NCI-H748 treated with DMSO at 0.1 percent for 48 hours (cell line): ENCODE measurements around the gene SLC16A11.
"Not testable (repeated sequence)": the region's sequence is repeated elsewhere in the genome, so short reads cannot be mapped to it uniquely, and the experiment has no call there.

Source experiments
- DNase-seq: peaks from one replicate; lab custom pipeline; 2025; lab: John Stamatoyannopoulos, UW

The SLC16A11 gene, protein sequence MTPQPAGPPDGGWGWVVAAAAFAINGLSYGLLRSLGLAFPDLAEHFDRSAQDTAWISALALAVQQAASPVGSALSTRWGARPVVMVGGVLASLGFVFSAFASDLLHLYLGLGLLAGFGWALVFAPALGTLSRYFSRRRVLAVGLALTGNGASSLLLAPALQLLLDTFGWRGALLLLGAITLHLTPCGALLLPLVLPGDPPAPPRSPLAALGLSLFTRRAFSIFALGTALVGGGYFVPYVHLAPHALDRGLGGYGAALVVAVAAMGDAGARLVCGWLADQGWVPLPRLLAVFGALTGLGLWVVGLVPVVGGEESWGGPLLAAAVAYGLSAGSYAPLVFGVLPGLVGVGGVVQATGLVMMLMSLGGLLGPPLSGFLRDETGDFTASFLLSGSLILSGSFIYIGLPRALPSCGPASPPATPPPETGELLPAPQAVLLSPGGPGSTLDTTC

DNA sequence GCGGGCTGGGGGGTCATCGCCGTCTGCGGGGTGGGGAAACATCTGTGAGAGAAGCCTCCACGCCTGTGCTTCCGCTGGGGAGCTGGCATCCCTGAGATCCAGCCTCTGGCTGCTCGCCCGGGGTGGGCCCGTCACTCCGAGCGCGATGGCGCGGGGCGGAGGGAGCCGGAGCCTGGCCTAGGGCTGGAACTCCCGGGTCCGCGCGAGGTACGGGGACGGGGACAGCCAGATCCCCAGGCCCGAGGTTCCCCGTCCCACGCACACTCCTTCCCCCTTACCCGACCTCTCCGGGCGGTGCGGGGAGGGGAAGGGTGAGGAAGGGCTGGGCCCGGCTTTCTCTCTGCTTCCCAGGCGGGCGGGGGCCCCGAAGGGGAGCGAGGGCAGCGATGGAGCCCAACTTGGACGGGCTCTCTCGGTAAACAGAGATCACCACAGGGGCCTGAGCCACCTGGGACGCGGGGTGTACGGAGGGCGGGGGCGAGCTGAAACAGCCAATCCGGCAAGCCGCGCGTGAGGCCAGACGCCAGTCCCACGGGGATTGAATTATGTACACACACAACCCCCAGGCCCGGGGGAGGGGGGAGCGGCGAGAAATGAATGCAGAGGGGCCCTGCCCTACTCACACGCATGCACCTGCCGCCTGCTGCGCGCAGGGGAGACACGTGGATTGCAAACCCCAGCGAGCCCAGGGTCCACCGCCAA lies at the start of gene SLC16A11:
SLC16A11 (minus strand) TSS at position 596 of the 702 bp plus-strand sequence; CDS start at position 17, 579 bp downstream.
- peak; percentile 36 for DNase-seq

DNA sequence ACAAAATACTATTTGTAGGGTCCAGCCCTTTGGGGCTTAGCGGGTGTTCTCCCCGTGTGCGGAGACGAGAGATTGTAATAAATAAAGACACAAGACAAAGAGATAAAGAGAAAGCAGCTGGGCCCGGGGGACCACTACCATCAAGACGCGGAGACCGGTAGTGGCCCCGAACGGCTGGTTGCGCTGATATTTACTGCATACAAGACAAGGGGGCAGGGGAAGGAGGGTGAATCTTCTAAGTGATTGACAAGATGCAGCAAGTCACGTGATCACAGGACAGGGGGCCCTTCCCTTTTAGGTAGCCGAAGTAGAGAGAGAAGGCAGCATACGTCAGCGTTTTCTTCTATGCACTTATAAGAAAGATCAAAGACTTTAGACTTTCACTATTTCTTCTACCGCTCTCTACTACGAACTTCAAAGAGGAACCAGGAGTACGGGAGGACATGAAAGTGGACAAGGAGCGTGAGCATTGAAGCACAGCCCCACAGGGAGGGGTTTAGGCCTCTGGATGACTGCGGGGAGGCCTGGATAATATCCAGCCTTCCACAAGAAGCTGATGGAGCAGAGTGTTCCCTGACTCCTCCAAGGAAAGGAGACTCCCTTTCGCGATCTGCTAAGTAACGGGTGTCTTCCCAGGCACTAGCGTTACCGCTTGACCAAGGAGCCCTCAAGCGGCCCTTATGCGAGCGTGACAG lies 47.6 kb upstream of the SLC16A11 start:
- DNase-seq = not testable (repeated sequence)

DNA sequence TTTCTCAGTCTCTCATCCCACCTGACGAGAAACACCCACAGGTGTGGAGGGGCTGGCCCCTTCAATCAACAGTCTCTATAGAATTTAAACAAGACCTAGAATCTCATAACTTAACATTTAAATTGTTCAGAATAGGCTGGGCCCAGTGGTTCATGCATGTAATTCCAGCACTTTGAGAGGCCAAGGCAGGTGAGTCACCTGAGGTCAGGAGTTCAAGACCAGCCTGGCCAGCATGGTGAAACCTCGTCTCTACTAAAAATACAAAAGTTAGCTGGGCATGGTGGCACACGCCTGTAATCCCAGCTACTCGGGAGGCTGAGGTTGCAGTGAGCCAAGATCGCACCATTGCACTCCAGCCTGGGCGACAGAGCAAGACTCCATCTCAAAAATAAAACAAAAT lies 45.7 kb upstream of the SLC16A11 start:
- not testable (repeated sequence) for DNase-seq

DNA sequence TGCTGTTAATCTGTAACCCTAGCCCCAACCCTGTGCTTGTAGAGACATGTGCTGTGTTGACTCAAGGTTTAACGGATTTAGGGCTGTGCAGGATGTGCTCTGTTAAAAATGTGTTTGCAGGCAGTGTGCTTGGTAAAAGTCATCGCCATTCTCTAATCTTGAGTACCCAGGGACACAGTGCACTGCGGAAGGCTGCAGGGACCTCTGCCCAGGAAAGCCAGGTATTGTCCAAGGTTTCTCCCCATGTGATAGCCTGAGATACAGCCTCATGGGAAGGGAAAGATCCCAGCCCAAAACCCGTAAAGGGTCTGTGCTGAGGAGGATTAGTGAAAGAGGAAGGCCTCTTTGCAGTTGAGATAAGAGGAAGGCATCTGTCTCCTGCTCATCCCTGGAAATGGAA lies 44.5 kb upstream of the SLC16A11 start:
- not testable (repeated sequence) for DNase-seq

DNA sequence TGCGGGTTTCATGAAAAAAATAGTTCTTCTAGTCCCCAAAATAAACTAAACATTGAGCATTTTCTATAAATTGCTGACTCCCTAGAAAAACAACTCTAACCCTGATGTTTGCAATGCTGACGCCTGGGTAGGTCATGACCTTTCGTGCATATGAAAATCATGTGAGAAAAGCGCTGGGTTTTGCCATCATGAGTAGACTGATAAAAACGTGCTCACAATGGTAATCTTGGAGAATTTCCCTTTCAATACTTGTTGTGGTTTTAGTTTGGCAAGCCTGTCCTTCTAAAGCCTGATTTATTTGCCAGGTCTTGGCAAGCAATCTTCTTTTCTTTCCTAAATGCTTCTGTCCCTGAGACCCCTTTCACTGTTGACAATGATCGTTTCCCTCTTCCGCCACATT lies 40.2 kb upstream of the SLC16A11 start:
- no peak for DNase-seq

DNA sequence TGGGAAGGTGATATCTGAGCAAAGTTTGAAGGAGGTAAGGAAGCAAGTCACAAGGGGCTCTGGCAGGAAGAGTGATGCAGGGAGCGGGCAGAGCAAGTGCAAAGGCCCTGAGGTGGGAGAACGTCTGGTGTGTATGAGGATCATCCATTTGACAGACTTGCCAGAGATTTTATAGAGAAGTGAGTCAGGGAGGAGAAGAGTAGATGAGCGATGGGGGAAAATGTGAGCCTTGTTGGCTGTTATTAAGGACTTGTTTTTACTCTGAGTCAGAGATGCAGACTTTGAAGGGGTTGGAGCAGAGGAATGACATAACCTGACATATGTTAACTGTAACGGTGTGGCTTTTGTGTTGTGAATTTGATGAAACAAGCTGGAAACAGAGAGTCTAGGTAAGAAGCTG lies 39.7 kb upstream of the SLC16A11 start:
- no peak for DNase-seq

DNA sequence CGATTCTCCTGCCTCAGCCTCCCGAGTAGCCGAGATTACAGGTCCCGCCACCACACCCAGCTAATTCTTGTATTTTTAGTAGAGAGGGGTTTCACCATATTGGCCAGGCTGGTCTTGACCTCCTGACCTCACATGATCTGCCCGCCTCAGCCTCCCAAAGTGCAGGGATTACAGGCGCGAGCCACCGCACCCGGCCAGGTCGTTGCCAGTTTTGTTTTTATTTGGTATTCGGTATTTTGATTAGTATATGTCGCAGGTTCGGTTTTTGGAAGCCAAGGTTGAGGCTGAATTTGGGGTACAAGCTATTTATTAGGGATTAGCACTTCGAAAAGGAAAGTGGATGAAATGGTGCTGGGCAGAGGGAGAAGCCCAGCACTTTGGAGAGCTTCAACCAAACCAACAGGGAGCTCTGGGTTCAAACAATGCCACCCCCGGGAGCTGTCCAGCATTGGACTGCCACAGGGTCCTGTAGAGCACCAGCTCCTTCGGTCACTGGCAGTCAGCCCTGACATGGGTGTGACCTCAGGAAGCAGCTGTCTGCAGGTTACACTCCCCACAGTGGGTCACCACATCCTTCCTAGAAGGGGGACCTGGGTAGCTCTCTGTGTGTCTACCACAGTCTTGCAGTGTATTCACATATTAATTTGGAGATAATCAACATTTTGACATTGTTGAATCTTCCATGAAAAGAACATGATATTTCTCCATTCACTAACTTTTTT lies 37.6 kb upstream of the SLC16A11 start:
- DNase-seq = no peak

DNA sequence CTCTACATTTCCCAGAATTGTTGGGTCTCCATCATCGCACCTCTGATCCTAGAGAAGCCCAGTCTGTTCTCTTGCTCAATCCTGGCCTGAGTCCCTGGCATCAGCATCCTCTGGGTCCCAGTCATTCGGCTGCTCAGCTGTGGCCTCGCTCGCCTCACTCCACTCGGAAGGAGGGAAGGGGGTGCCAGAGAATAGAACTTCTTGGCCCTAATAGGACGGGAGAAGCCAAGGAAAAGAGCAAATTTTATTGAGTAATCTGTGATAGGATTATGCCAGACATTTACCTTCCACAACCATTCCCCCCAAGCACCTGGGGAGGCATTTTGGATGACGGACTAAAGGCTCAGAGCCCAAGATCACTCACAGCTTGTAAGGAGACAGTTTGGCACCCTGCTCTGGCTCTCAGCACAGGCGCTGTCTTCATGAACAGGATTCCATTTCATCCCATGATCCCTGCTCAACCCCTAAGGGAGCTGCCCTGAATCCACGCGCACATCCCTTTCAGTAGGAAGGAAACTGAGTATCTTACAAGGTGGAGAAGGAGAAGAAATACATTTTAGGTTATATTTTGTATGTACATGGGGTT lies 36.7 kb upstream of the SLC16A11 start:
- no peak for DNase-seq

DNA sequence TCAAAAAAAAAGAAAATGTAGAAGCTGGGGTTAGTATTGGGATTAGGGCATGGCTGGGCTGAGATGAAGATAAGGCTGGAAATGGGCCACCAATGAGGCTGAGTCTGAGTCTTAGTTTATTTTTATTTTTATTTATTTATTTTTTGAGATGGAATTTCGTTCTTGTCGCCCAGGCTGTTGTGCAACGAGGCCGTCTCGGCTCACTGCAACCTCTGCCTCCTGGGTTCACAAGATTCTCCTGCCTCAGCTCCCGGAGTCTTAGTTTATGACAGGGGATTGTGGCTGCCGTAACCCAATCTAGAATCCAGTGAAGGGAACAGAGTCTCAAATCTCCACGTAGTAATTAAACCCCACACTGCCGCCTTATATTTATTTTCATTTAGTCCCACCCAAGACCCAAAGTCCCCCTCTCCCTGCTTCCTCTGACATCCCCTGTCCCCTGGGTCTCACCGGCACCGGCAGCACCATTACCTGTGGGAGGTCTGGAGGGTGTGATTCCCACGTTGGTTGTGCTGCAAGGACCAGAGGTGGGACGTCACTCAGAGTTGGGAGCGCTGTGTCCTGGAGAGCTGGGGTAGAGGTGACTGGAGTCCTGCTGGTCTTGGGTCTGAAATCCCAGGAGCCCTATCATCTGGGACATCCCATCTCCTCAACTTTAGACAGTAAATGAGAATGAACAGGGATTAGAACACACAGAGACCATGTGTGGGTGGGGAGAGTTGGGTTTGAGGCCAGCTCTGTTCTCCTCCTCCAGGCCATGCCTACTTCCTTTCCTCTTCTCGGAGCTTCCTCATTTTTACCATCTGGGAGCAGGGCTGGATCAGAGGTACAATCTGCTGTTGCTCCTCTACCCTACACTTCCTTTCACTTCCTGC lies 35.9 kb upstream of the SLC16A11 start, which contains the start of gene CLEC10A:
CLEC10A (minus strand) TSS at position 671 of the 875 bp plus-strand sequence. CDS start 1,439 bp downstream, outside the sequence.
- DNase-seq = no peak

DNA sequence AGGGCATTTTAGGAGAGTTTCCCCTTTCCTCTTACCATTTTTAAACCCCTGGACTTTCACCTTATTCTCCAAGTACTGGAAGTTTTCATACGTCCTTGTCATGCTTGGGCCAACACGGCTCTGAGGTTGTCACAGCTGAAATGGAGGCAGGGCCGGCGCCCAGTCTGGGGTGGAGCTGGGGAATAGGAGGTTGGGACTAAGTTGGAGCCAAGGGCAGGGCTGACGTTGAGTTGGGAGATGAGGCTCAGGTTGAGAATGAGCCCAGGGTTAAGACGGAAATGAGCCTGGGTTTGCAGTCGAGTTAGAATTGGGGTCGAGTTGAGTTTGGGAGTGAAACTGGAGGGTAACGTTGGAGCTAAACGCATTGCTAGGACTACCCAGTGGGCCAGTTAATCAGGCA lies 34.8 kb upstream of the SLC16A11 start:
- DNase-seq = no peak

DNA sequence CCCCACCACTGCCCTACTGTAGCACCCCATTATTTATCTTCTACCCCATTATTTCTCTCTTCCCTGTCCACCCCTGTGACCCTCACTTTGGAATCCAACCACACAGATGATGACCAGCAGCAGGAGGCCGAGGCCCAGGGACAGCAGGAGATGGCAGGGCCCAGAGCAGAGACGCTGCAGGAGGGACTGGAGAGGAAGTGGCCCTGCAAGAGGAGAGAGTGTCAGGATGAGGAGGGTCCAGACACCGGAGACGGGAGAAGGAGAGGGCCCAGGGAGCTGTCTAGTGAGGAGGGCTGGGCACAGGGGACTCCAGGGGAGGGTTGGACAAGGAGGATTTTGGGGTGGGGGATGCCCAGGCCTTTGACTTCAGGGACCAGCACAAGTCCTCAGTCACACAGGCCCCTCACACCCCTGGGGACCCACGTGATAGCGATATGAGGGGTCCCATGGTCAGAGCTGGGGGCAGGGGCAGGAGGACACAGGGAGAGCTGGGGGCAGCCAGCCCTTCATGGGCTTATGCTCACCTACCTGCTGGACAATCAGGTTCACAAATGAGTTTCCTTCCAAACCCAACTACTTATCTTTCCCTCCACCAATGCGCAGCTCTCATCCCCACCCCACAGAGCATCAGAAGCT lies 34.1 kb upstream of the SLC16A11 start:
- DNase-seq = no peak

DNA sequence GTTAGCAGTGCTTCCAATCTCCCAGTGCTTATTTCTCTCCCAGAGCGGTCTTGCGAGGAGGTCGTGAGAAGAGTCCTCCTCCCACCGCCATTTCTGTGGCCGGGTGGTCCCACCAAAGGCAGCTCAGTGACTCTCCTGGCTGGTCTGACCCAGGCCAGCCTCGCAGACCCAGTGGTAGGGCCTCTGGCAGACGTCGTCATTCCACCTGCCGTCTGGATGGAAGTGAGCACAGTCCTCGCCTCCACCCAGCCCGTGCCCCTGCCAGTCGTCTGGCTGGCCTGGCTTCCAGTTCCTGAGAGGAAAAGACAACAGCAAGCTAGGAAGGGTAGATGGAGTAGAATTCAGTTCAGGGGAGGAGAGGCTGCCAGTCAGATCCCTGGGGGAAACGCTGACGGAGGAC lies 31.0 kb upstream of the SLC16A11 start:
- no peak for DNase-seq

DNA sequence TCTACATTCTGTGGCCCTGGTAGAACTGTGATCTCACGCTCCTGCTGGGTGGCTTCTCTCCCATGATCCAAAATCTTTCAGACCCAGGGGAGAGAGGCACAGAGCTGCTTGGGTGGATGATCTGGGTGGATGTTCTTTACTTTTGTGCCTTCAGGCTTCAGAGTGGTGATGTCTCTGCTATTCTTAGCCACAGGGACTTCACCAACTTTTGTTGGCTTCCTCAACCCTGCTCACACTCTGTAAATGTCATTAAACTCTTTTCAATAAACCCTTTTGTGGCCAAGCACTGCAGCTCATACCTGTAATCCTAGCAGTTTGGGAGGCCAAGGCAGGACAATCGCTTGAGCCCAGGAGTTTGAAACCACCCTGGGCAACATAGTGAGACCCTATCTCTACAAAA lies 28.5 kb upstream of the SLC16A11 start:
- no peak for DNase-seq

DNA sequence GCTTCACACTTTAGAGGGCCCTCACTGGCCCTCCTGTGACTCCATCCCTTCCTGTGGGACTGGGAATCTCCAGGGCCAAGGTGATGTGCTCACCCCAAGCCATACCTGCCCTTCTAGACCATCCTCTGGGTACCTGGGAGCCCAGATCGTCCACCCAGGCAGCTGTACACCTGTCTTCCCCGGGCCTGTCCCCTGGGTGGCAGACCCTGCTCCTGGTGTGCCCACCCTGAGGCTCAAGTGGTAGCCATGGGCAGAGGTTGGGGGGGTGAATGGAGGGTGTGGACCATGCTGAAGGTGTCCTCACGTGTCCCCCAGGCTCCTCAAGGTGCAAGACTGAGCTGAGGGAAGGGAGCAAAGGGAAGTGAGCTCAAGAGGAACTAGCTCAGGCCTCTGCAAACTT lies 26.8 kb upstream of the SLC16A11 start:
- no peak for DNase-seq

DNA sequence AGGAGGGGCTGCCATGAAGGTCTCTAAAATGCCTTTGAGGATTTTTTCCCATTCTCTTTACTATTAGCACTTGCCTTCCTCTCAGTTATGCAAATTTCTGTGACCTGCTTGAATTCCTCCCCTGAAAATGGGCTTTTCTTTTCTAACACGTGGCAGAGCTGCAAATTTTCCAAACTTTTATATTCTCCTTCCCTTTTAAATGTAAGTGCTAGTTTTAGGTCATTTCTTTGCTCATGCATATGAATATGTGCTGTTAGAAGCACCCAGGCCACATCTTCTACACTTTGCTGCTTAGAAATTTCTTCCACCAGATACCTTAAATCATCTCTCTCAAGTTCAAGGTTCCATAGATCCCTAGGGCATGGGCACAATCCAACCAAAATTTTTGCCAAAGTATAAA lies 24.4 kb upstream of the SLC16A11 start:
- DNase-seq = no peak

DNA sequence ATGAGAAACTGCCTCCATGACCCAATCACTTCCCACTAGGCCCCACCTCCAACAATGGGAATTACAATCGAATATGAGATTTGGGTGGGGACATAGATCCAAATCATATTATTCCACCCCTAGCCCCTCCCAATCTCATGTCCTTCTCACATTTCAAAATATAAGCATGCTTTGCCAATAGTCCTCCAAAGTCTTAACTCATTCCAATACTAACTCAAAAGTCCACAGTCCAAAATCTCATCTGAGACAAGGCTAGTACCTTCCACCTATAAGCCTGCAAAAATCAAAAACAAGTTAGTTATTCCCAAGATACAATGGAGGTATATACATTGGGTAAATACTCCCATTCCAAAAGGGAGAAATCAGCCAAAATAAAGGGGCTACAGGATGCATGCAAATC lies 23.3 kb upstream of the SLC16A11 start:
- DNase-seq = no peak

DNA sequence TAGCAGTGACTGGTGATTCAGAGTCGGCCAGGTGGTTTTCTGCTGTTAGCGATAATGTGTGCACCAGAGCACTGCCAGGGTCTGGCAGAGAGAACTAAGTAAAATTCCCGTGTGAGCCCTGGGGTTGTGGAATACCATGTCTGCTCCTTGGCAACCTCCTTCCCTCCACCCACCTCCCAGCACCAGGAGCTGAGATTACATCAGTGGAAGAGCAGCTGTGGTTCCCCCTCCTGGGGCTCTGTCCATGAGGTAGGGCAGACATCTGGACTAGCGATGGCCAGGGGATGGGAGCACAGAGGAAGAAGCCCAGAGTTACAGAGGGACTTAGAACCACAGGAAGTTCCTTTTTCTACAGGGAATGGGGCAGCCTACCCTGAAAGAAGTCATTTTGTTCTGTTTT lies 20.4 kb upstream of the SLC16A11 start:
- no peak for DNase-seq

DNA sequence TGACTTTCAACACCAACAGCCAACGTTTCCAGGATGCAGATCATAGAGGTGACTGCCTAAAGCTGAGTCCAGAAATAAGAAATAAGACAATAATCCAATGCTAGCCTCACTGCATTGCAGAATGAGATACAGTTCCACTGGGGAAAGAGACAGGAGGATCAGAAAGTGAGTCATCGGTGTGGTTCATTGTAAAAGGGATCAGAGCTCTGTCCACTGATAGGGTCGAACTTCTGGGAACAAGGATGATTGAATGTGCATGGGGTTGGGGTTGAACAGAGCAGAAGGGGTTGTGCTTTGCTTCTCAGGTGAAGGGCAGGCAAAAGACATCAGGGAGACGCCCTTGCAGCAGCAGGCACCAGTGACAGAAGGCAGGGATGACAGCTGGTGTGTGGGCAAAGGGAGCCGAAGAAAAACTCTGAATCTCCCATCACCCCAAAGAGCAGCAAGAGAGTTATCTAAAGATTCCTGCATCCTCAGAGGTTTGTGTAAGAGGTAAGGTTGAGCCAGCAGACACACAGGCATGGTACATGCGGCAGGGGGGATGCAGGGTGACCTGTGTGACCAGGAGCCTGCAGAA lies 19.7 kb upstream of the SLC16A11 start:
- no peak for DNase-seq

DNA sequence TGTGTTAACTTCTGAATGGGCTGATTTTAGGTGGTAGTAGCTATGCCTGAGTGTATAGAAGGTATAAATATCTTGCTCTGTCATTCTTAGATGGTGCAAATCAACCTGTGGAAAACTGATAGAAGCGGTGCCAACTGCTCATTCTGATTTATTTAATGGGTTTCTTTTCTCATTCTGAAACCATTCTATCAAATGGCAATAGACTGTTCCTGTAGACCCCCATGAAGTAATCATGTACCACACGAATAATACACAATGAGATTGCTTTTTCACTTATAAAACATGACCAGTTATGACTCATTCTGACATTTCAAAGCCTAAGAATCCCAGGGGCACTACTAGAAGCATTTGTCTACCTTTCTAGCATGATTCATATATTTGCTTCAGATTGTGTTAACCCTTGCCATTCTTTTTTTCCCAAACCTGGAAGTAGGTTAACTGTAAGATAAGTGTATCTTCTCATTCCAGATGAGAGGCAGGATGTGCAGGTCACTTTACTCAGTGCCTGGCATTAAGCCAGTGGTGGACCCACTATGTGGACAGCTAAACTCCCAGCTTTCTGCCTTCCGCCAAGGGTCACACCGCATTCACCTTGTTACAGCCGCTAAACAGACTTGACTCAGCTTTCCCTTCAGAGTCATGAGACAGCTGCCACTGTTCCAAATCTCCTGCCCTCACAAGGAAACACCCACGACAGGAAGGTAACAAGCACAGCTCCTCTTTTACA lies 16.4 kb upstream of the SLC16A11 start:
- no peak for DNase-seq
